Thyroid gland (tissue), 4 donors: ENCODE measurements around the gene ABCC5.

Source experiments
- POLR2A ChIP-seq, 2 donors: fragments of 450-650 bp; IDR thresholded peaks; one replicate each; pipeline ENCODE4 v1.6.1; 2017; ENCODE audit warnings: antibody characterized with exemption in 2 of 2, mild to moderate bottlenecking in 2 of 2, moderate library complexity in 1 of 2
- TF ChIP-seq, protein P1 (sequence below), 6 experiments: fragments of 200-600 bp in 3 of 6; fragments of 450-650 bp in 3 of 6; sonication (generic) in 3 of 6; IDR thresholded peaks; one replicate each; pipeline ENCODE4 v1.5.1; 2016 to 2019; ENCODE audit warnings: antibody characterized with exemption in 6 of 6, mild to moderate bottlenecking in 2 of 6, inconsistent platforms in 1 of 6, moderate library complexity in 1 of 6

DNA sequence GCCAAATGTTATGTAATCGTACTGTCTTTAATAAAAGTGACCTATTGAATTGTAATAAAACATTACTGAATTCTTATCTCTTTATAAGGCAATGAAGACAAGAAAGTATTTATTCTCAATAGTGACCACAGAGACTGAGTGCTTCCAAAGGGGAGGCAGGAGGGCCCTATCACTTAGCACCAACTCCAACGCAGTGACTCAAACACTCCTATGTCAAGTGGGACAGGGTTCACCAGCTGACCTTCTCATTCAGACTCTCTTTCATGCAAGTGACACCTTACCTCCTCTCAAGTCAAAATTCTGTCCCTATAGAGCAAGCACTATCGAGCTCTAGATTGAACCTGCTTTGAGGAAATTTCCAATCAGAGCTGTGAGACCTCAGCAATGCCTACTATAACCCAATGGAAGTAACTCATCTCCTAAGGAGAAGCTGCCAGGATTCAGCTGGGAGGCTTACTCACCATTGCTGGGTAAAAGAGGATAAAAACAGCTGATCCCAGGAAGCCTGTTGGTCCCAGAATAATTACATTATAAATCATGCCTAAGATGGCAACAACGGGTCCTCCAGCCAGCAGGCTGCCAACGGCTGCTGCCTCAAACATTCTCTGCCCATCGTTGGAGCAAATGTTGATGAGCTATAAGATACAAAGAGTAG lies 35.6 kb downstream of the ABCC5 start:
- TF ChIP-seq, protein P1, sequence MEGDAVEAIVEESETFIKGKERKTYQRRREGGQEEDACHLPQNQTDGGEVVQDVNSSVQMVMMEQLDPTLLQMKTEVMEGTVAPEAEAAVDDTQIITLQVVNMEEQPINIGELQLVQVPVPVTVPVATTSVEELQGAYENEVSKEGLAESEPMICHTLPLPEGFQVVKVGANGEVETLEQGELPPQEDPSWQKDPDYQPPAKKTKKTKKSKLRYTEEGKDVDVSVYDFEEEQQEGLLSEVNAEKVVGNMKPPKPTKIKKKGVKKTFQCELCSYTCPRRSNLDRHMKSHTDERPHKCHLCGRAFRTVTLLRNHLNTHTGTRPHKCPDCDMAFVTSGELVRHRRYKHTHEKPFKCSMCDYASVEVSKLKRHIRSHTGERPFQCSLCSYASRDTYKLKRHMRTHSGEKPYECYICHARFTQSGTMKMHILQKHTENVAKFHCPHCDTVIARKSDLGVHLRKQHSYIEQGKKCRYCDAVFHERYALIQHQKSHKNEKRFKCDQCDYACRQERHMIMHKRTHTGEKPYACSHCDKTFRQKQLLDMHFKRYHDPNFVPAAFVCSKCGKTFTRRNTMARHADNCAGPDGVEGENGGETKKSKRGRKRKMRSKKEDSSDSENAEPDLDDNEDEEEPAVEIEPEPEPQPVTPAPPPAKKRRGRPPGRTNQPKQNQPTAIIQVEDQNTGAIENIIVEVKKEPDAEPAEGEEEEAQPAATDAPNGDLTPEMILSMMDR (IDR thresholded peaks at IDR 0.05): no peak
- no peak for TF ChIP-seq POLR2A (IDR thresholded peaks at IDR 0.05)
